Liver (tissue), 9 donors: ENCODE data around the gene NECTIN4. TPM values are rescaled to one million over a fixed set of nuclear protein-coding genes. Genes with fewer than 3 reads are reported as not detected.

ENCODE experiments used
- DNase-seq: peaks from one replicate; pipeline ENCODE4 v3.0.0-alpha.2; 2017; ENCODE audit warnings: low spot score
- H3K27ac ChIP-seq, 2 donors: one replicate each; pipeline ENCODE4 v1.7.0; 2013; ENCODE audit warnings: inconsistent platforms in 2 of 2, low read length in 2 of 2, control low read depth in 1 of 2, low read depth in 1 of 2, mild to moderate bottlenecking in 1 of 2
- H3K27me3 ChIP-seq, 4 donors: one replicate each; pipeline versions ENCODE4 v1.6.1 to v1.7.0; 2013; ENCODE audit warnings: low read length in 3 of 4, inconsistent platforms in 1 of 4, mild to moderate bottlenecking in 1 of 4, moderate library complexity in 1 of 4; ENCODE audit not compliant: control insufficient read depth in 4 of 4, insufficient read depth in 4 of 4
- H3K36me3 ChIP-seq, 4 donors: one replicate each; pipeline versions ENCODE4 v1.6.1 to v1.7.0; 2013; ENCODE audit warnings: low read length in 3 of 4, mild to moderate bottlenecking in 3 of 4, low read depth in 1 of 4, moderate library complexity in 1 of 4; ENCODE audit not compliant: control insufficient read depth in 4 of 4, insufficient read depth in 3 of 4
- H3K4me1 ChIP-seq, 4 donors: one replicate each; pipeline versions ENCODE4 v1.6.1 to v1.7.0; 2013; ENCODE audit warnings: low read length in 3 of 4, mild to moderate bottlenecking in 3 of 4, moderate library complexity in 1 of 4; ENCODE audit not compliant: control insufficient read depth in 4 of 4, insufficient read depth in 4 of 4
- H3K4me3 ChIP-seq, 3 donors: one replicate each; pipeline versions ENCODE4 v1.6.1 to v1.7.0; 2013; ENCODE audit warnings: low read length in 3 of 3, control low read depth in 1 of 3, low read depth in 1 of 3, mild to moderate bottlenecking in 1 of 3
- H3K9ac ChIP-seq, 2 donors: one replicate each; pipeline ENCODE4 v1.7.0; 2013; ENCODE audit warnings: low read length in 2 of 2, mild to moderate bottlenecking in 2 of 2, moderate library complexity in 2 of 2, control low read depth in 1 of 2, low read depth in 1 of 2
- H3K9me3 ChIP-seq, 4 donors: one replicate each; pipeline versions ENCODE4 v1.6.1 to v1.7.0; 2013; ENCODE audit warnings: low read length in 3 of 4; ENCODE audit not compliant: control insufficient read depth in 4 of 4
- ATF3 ChIP-seq: IDR thresholded peaks from 2 replicates; pipeline ENCODE4 v1.6.1; 2016; ENCODE audit warnings: antibody characterized with exemption
- CTCF ChIP-seq: fragments of 150-350 bp; IDR thresholded peaks from 2 replicates; pipeline ENCODE4 v1.5.1; 2017; ENCODE audit warnings: improper control_type of control experiment, low read depth, low read length; ENCODE audit not compliant: missing input control
- EGR1 ChIP-seq, 2 donors: IDR thresholded peaks; 2 replicates each; pipeline ENCODE4 v1.6.1; 2016 to 2018; ENCODE audit warnings: antibody characterized with exemption in 2 of 2, low read depth in 2 of 2
- FOXA1 ChIP-seq: IDR thresholded peaks from 2 replicates; pipeline ENCODE4 v1.6.1; 2016; ENCODE audit warnings: antibody characterized with exemption
- FOXA2 ChIP-seq: IDR thresholded peaks from 2 replicates; pipeline ENCODE4 v1.6.1; 2016; ENCODE audit warnings: antibody characterized with exemption
- GABPA ChIP-seq, 2 donors: IDR thresholded peaks in 1 of 2; conservative IDR thresholded peaks in 1 of 2; 2 replicates each; pipeline ENCODE4 v1.6.1; 2016; ENCODE audit warnings: antibody characterized with exemption in 2 of 2, mild to moderate bottlenecking in 1 of 2, moderate library complexity in 1 of 2
- HNF4A ChIP-seq, 2 donors: conservative IDR thresholded peaks; 2 replicates each; pipeline ENCODE4 v1.6.1; 2016; ENCODE audit warnings: antibody characterized with exemption in 2 of 2, mild to moderate bottlenecking in 2 of 2
- HNF4G ChIP-seq: IDR thresholded peaks from 2 replicates; pipeline ENCODE4 v1.6.1; 2016; ENCODE audit warnings: antibody characterized with exemption
- JUND ChIP-seq, 2 donors: IDR thresholded peaks; 2 replicates each; pipeline ENCODE4 v1.6.1; 2016; ENCODE audit warnings: antibody characterized with exemption in 2 of 2
- MAX ChIP-seq: IDR thresholded peaks from 2 replicates; pipeline ENCODE4 v1.6.1; 2016; ENCODE audit warnings: antibody characterized with exemption
- NR2F2 ChIP-seq: IDR thresholded peaks from 2 replicates; pipeline ENCODE4 v1.6.1; 2016; ENCODE audit warnings: antibody characterized with exemption
- RAD21 ChIP-seq, 2 donors: IDR thresholded peaks; 2 replicates each; pipeline ENCODE4 v1.6.1; 2016; ENCODE audit warnings: antibody characterized with exemption in 2 of 2, mild to moderate bottlenecking in 2 of 2
- REST ChIP-seq: IDR thresholded peaks from 2 replicates; pipeline ENCODE4 v1.6.1; 2016; ENCODE audit warnings: antibody characterized with exemption, mild to moderate bottlenecking
- RXRA ChIP-seq, 2 donors: IDR thresholded peaks; 2 replicates each; pipeline ENCODE4 v1.6.1; 2017 to 2018; ENCODE audit warnings: antibody characterized with exemption in 2 of 2, mild to moderate bottlenecking in 1 of 2
- SP1 ChIP-seq: IDR thresholded peaks from 2 replicates; pipeline ENCODE4 v1.6.1; 2018; ENCODE audit warnings: antibody characterized with exemption, mild to moderate bottlenecking
- TAF1 ChIP-seq: conservative IDR thresholded peaks from 2 replicates; pipeline ENCODE4 v1.6.1; 2016; ENCODE audit warnings: antibody characterized with exemption, mild to moderate bottlenecking
- YY1 ChIP-seq: IDR thresholded peaks from 2 replicates; pipeline ENCODE4 v1.6.1; 2016; ENCODE audit warnings: antibody characterized with exemption, mild to moderate bottlenecking
- ZBTB33 ChIP-seq: IDR thresholded peaks from 2 replicates; pipeline ENCODE4 v1.6.1; 2016; ENCODE audit warnings: antibody characterized with exemption
- WGBS: extraction: QIAGEN DNeasy Blood & Tissue Kit; methylation state at CpG from one replicate; pipeline ENCODE4 v1.1.7; 2013; 5-methylcytosine and 5-hydroxymethylcytosine counted together
- polyA plus RNA-seq, 2 donors: library from polyadenylated mRNA; stranded (reverse) in 1 of 2; unstranded in 1 of 2; fragments of 200-250 nt in 1 of 2; fragments of >200 nt in 1 of 2; fragmentation: Nextera tagmentation in 1 of 2; extraction: Ambion mirVana in 1 of 2; gene quantifications; one replicate each; pipeline versions ENCODE4 v1.2.1 to v1.2.3, GENCODE V29; 2013 to 2015
- total RNA-seq, 2 donors: library from RNA; depleted of rRNA; stranded (reverse); fragments of >200 nt; gene quantifications; one replicate each; pipeline ENCODE4 v1.2.3, GENCODE V29; 2014
- donor health status: healthy.
- donor health status: healthy.
- donor health status: healthy.
- donor health status: healthy.
- donor health status: healthy.

Gene NECTIN4
- total and polyA plus RNA-seq, 4 donors, result 0.01 TPM; not detected in 3

- Histone ChIP-seq H3K4me1 (no peaks in the 10 kb centered on the region), H3K9me3 (no peaks in the 10 kb centered on the region), H3K27me3 (no peaks in the 10 kb centered on the region), H3K36me3 (no peaks in the 10 kb centered on the region), H3K4me3 (no peak overlapping the region), H3K9ac (no peak overlapping the region), H3K27ac (no peak overlapping the region)
- DNase-seq, result no peak
- TF ChIP-seq HNF4A (conservative IDR thresholded peaks at IDR 0.05), result no peak
- no peak for TF ChIP-seq GABPA (IDR thresholded peaks at IDR 0.05 in 1 of 2, conservative IDR thresholded peaks at IDR 0.05 in 1 of 2)
- TF ChIP-seq RAD21 (IDR thresholded peaks at IDR 0.05), result no peak
- 94% methylated on average over 4 of the region's 4 CpGs for WGBS
Observed at GRCh38 chr1:161061419-161061818, 27.9 kb downstream of the NECTIN4 start.

GRCh38 chr1:161059293-161059692, 30.1 kb downstream of the NECTIN4 start:
- Histone ChIP-seq H3K4me1 (no peaks in the 10 kb centered on the region), H3K9me3 (no peaks in the 10 kb centered on the region), H3K27me3 (no peaks in the 10 kb centered on the region), H3K36me3 (no peaks in the 10 kb centered on the region), H3K27ac (no peak overlapping the region), H3K9ac (no peak overlapping the region), H3K4me3 (no peak overlapping the region)
- TF ChIP-seq SP1, result no peak
- TF ChIP-seq JUND (IDR thresholded peaks at IDR 0.05), result no peak
- no peak for TF ChIP-seq HNF4G
- no peak for TF ChIP-seq HNF4A (conservative IDR thresholded peaks at IDR 0.05)
- TF ChIP-seq CTCF, result no peak
- no peak for TF ChIP-seq YY1
- no peak for TF ChIP-seq ZBTB33
- TF ChIP-seq FOXA1, result no peak
- TF ChIP-seq RXRA (IDR thresholded peaks at IDR 0.05), result no peak
- no peak for TF ChIP-seq MAX
- no peak for TF ChIP-seq GABPA (IDR thresholded peaks at IDR 0.05 in 1 of 2, conservative IDR thresholded peaks at IDR 0.05 in 1 of 2)
- no peak for TF ChIP-seq EGR1 (IDR thresholded peaks at IDR 0.05; ENCODE audit: low read depth in 2 of 2)
- TF ChIP-seq TAF1, result no peak
- no peak for TF ChIP-seq ATF3
- TF ChIP-seq RAD21 (IDR thresholded peaks at IDR 0.05), result no peak
- TF ChIP-seq REST, result no peak
- no peak for TF ChIP-seq NR2F2
- no peak for TF ChIP-seq FOXA2
- DNase-seq, result no peak
- WGBS, result 82% methylated on average over 6 of the region's 6 CpGs
